KBM-7 (cell line): ENCODE data around the gene CTXN1.
"Not testable (repeated sequence)": the region's sequence is repeated elsewhere in the genome, so short reads cannot be mapped to it uniquely, and the experiment has no call there.

Source experiments
- DNase-seq: peaks from one replicate; pipeline ENCODE4 v3.0.0-alpha.2; 2015
- in situ Hi-C: fragments of 300-500 bp; cut with MboI; formaldehyde crosslinking; loops from 2 replicates; pipeline ENCODE4 v1.14.3; 2020; ENCODE audit warnings: low sequenced_read_pairs, low pct_unique_long_range_greater_than_20kb, mixed read lengths

CTXN1 gene

DNA sequence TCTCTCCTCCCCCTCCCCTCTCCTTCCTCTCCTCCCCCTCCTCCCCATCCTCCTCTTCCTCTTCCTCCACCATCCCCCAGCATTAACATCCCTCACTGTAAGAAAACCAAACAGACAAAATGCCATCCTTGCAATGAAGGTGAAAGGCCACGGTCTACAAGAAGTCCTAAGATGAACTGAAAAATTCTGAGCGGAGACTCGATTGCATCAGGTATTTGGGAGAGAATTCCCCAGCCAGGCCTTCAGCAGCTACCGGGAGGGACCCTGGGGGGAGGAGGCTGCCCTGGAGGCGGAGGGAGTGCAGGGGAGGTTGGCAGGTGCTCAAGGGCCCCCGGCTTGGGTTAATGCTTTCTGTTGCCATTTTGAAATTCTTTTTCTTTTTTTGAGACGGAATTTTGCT is 27.6 kb upstream of the CTXN1 start:
- no peak for DNase-seq
- in situ Hi-C loops, result no loop called here

DNA sequence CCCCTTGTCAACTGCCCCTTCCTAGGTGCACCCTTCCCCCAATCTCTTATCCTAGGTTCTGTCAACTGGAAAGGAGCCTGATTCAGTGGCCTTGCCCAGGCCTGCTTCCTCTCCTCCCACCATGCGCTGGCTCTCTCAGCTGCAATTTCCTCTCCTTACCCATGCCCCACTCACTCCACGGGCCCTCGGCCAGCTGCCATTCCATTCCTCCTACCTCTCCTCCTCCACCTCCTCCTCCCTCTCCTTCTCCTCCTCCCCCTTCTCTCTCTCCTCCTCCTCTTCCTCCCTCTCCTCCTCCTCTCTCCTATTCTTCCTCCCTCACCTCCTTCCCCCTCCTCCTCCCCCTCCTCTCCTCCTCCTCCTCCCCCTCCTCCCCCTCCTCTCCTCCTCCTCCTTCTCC is 27.1 kb upstream of the CTXN1 start:
- DNase-seq, result peak; percentile 68
- in situ Hi-C loops, result no loop called here

DNA sequence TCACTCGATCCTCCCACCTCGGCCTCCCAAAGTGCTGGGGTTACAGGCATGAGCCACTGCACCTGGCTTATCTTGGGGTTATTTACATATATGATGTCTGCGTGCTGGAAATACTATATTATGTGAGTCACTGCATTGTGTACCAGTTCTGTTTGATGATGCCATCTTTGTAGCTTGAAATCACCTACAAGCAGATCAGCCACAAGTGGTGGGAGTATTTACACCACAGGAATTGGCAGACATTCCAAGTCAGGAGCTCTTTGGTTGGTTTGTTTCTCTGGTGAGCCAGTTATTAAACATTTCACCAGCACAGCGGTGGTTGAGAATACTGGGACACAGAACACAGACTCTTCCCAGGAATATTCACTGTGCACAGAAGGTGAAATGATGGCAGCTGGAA is 22.0 kb upstream of the CTXN1 start:
- no peak for DNase-seq
- in situ Hi-C loops, result no loop called here

DNA sequence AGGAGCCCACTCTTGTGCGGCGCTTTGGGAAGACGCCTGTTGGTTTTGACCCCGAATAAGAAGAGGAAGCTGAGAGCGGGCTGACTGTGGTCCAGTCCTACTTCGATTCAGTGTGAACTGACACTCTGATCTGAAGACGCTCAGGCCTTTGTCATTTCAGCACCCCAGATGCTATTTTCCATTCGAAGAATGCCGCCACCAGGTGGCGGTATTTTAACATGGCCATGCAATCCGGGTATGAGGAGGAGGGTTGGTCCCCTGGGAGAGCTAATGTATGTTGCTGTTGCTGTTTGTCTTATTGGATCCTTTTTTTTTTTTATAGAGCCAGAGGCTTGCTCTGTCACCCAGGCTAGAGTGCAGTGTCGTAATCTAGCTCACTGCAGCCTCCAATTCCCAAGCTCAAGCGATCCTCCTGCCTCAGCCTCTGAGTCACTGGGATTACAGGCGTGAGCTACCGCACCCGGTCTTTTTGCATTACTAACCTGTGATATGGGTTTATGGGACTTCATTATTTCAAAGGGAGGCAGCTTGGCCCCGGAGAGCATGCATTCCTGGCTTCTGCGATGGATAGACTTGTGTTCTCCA is 18.3 kb upstream of the CTXN1 start:
- DNase-seq, result peak; percentile 94
- in situ Hi-C loops, result no loop called here

DNA sequence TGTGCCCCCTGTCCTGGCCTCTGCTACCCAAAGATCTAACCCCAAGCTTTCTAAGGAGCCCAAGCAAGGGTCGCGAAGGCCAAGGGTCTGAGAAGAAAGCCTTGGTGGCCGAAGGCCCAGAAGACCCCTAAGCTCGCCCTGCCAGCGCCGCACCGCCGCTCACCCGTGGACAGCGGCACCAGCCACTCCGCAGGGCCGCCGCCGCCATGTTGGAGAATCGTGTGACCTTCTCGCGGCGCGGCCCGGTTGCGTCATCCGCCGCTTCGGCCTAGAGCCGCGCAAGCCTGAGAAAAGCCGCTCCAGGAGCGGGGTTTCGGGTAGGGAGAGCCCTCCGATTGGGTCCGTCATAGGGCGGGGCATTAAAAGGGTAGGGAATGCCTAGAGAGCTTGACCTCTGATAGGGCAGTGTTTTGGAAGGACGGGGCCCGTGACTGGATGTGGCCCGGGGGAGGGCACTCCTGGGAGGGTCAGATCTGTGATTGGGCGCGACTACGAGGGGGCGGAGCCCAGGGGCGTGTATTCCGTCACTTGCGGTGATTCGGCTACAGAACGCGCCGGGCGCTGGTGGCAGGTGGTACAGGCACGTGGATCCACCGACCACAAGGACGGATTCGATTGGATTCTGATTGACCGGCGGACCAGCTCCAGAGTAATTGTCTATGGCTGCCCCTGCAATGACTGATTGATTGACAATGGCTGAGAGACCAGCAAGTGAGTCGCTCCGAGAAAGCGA is 17.7 kb upstream of the CTXN1 start, which contains the start of gene TIMM44:
Gene TIMM44, minus strand, starts transcription at position 223 of the 733 bp plus-strand sequence. Its CDS starts 15 bp downstream, at position 208.
- in situ Hi-C loops, result no loop called here

DNA sequence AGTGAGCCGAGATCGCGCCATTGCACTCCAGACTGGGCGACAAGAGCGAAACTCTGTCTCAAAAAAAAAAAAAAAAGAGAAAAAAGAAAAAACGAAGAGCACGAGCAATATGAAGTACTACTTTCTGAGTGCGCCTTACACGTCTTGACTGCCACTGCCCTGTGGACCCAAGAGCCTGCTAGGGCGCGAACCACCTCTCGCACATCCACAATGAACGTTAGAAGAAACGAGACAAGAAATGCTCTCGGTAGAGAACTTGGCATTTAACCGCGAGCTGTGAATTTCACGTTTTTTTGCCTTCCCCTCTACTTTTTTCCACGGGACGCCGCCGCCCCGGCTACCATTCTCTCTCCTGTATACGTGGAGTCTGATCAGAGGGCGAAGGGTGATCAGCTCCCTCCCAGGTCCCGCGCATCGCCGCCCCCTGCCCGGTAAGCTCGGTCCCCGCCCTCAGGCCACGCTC is 17.1 kb upstream of the CTXN1 start:
- DNase-seq, result no peak
- in situ Hi-C loops, result no loop called here

More for the DNA sequence above, 17.7 kb upstream of the CTXN1 start, which contains the start of gene TIMM44:
- peak; percentile 99 for DNase-seq

DNA sequence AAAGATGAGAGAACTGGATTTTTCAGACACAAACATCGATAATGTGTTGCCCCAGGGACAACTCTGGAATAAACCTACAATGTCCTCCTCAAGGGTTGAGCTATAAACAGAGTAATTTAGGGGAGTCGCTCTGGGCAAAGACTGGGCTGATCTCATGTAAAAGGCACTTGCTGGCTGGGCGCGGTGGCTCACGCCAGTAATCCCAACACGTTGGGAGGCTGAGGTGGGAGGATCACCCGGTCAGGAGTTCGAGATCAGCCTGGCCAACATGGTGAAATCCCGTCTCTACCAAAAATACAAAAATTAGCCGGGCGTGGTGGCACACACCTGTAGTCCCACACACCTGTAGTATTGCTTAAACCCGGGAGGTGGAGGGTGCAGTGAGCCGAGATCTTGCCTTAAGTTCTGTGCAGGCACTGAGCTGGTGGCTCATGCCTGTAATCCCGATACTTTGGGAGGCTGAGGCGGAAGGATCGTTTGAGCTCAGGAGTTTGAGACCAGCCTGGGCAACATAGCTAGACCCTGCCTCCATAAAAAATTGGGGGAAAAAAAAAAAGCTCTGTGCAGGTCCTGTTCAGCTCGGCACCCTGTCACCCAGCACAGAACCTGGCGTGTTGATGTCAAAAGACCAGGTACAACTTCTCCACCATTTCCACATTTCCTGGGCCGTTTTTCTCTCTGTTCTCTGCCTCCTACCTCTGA is 16.1 kb upstream of the CTXN1 start:
- in situ Hi-C loops, result no loop called here

DNA sequence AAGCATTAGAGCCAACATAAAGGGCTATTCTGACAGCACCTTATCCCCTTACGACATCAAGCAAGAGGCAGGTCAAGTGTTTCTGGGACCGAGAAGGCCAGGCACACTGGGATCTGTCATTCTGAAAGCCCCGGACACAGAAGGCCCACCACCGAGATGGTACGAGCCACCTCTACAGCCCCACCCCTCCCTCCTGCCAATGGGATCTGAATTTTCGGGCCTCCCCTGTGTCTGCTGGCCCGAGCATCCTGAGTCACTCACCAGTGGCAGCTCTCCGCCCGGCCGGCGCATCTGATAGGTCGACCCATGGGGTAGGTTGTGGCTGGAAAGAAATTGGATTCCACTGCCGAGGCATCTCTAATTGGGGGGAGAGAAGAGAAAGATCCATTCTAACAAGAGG is 14.9 kb upstream of the CTXN1 start:
- in situ Hi-C loops, result no loop called here
- no peak for DNase-seq

More for the DNA sequence above, 16.1 kb upstream of the CTXN1 start:
- DNase-seq, result no peak

DNA sequence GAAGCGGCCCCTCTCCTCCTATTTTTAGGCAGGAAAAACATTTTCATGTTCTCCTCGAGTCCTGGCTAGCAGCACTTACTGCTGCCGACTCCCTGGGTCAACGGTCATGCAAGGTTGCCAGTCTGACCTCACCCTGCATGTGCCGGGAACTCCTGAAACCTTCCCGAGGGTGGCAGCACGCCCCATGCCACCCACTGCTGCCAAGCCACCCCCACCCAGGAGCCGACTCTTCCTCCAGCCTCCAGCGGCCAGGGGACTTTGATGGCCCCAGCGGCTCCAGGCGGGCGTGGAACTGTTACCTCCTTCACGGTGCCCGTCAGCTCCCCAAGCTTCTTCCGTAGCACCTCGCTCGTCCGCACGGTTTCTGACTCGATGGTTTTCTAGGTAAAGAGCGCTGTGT is 8.8 kb upstream of the CTXN1 start:
- DNase-seq, result no peak
- in situ Hi-C loops, result no loop called here

DNA sequence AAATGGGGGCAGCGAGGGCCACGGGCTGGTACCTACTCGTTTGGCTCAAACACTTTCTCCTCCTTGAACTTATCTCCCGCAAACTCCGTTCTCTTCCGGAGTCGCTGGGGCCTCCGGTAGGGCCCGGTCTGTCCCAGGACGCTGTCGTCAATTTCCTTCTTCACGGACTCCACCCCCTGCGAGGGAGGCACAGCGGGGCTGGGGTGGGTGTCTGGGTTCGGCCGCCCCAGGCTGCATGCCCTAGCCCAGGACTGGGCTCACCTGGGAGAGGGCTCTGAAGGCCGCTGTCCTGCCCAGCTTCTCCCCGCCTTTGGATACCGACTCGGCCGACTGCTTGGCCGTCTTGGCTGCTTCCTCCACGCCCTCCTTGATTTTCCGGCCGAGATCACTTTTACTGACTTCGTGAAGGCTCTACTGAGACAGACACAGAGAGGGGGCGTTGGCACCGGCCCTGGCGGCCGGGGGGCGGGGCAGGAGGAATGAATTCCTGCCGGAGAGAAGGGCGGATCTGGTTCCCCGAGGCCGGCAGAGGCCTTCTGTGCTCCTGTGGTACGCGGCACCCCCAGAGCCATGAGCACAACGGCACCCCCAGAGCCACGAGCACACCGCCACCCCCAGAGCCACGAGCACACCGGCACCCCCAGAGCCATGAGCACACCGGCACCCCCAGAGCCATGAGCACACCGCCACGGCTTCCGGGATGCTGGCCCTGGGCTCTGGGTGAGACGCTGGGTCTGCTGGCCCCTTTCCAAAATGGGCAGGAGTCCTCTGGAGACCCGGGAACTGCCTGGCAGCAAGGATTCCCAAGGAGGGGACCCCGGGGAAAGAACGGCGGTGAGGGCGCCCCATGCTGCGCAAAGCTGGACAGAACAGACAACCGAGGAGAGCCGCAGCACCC is 8.1 kb upstream of the CTXN1 start:
- no peak for DNase-seq
- in situ Hi-C loops, result no loop called here

DNA sequence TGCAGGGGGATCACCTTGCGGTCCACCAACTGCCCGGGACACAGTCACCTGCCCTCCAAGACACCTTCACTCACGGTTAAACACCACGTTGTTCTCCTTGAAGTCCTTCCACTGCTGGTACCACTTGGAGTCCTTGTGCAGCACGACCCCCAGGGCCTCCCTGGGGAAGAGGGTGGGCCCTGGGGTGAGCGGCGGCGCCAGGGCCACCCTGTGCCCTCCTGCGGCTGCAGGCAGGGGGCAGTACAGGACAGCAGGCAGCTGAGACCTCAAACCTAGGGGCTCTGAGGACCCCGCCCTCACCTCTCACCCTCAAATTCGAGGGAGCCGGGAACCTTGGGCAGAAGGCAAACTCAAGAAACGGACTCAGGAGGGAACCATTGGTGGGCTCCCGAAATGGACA is 7.5 kb upstream of the CTXN1 start:
- in situ Hi-C loops, result no loop called here
- no peak for DNase-seq

DNA sequence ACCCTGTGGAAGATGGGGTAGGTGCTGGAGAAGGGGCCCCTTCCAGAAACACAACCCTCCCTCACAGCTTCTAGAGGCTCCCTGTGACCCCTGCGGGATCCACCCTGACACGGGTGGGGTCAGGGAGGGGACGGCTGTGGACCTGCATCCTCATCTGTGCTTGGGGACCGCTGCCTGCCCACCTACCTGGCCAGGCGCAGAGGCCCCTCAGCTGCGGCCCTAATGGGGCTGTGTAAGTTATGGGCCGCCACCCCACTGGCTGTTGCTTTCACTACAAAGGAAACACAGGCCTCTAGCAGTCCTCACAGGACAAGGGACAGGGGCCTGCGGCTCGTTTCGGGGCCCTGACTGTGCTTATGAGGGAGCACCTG is 7.0 kb upstream of the CTXN1 start:
- in situ Hi-C loops, result no loop called here

DNA sequence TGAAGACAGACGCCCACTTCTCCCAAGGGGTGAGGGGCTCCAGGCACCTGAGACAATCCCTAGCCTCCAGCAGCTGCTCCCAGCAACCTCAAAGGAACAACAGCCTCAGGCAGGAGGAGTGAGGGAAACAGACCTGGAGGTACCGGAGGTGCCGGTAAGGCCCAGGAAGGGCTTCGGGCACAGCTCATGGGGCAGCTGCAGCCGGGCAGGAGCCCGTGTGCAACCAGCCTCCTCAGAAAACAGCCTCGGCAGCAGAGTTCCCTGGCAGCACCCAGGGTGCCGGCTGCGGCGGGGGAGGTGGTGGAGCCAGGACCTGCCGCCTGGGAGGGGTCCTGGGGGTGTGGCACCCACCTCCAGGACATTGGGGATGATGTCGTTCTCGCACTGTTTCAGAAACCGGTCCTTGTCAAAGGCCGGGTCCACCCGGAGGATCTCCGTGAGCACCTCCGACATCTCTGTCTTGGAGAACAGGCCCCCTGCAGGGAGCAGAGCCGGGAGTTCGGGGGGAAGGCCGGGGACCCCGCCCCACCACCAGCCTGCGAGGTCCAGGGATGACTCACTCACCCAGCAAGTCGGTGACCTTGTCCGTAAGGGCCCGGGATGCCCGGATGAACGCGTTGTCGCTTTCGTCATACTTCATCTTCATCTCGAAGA is 6.5 kb upstream of the CTXN1 start:
- in situ Hi-C loops, result no loop called here
- no peak for DNase-seq

More for the DNA sequence above, 7.0 kb upstream of the CTXN1 start:
- no peak for DNase-seq

DNA sequence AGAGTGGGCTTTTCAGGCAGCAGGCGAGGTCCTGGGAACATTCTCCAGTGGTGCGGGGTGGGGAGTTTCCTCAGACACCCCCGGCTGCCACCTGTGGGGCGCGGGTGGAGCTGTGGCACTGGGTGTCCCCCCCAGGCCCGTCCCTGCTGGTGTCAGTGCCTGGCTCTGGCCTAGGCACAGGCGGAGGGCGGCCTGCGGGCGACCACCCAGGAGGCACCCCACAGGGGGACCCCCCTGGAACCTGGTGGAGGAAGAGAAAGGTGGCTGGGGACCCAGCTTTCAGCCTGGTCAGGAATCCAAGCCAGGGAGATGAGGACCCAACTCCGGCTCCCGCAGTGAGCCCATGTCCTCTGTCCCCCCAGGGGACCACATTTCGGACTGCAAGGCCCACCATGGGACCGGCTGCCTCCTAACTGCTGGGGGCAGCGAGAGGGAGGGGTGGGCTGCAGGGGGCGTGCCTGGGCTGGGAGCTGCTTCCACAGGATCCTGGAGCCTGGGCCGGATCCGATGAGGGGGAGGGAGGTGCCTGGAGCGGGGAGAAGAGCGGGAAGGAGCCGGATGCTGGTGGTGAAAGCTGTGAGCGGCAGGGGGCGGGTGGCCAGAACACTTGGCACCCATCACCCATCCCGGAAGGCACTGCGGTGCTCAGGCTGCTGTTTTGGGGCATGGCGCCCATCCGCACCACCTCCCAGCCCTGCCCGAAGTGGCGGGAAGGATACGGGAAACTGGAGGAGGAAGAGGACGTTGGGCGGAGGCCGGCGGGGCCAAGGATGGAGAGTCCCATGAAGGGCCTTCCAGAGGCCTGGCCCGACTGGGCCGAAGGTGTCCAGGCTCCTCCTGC is 5.5 kb upstream of the CTXN1 start:
- in situ Hi-C loops, result no loop called here
- DNase-seq, result no peak

DNA sequence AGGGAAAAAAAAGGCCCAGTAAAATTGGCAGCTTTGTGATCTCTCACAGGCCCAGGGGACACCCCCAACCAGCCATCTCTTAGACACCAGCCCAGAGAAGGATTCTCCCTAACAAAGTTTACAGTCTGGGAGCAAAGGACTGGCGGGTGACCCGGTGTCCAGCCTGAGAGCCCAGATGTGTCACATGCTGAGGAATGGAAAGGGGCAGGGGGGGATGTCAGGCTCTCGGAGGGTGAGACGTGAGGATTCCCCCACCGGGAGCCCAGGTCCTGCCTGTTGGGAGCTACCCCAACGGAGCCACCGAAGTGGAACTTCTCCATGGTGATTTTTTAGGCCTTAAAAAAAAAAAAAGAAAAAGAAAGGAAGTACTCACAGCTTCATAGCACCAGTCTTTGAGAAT is 4.8 kb upstream of the CTXN1 start:
- no peak for DNase-seq
- in situ Hi-C loops, result no loop called here

DNA sequence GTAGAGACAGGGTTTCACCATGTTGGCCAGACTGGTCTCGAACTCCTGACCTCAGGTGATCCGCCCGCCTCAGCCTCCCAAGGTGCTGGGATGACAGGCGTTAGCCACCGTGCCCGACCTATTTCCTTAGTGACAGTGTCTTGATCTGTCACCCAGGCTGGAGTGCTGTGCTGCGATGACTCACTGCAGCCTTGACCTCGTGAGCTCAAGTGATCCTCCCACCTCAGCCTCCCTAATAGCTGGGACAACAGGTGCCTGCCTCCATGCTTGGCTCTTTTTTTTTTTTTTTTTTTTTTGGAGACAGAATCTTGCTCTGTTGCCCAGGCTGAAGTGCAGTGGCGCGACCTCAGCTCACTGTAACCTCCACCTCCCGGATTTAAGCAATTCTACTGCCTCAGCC is 4.1 kb upstream of the CTXN1 start:
- in situ Hi-C loops, DNase-seq: not testable (repeated sequence)

DNA sequence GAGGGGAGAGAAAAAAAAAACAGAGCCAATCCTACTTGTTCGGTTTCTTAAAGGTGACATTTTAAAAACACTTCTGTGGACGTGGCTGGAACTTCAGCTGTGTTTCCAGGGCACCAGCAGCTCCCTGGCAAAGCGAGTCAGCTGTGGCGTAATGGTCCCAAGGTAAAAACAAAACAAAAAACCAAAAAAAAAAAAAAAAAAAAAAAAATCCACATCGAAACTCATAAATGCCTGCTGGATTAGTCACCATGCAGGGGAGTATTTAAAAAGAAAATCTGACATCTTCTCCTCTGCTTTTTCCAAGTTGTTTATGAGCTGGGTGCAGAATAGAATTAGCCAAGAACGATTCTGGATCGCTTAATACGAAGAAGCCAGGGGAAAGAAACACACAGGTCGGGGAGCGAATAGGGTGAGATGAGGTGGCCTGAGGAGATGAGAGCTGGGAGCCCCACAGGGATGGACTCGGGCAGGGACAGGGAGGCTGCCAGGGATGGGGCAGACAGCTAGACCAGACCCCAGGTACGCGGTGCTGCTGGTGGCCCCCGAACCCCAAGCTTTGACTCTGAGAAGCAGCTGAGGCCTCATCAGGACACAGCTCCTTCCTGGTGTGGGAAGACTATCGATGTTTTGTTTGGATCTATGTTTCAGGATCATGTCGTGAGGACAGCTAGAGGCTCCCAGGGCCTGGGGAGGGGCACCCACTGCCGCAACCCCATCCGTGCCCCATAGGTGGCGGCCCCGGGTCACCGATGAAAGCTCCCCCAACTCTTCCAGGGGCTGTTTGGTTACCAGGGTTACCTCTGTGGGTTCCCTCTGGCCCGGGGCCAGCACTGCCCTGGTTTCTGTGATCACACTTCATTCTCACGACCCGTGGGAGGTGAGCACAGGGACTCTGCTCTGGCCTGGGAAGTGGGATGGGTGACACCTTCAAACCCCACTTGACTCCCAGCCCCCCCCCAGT is 3.1 kb upstream of the CTXN1 start:
- DNase-seq, result peak; percentile 86
- in situ Hi-C loops, result no loop called here
